Stimulated activated CD4-positive, alpha-beta T cell treated with anti-CD3 and anti-CD28 coated beads, TNF-alpha, amount 100 ng/mL, for 24 hours (primary cell): ENCODE results near the gene ZNF555.
"Not testable (repeated sequence)": the region's sequence is repeated elsewhere in the genome, so short reads cannot be mapped to it uniquely, and the experiment has no call there.

ENCODE experiments used
- DNase-seq, 3 experiments: peaks; one replicate each; pipeline ENCODE4 v3.0.0-alpha.2; 2020; ENCODE audit warnings: low read depth in 3 of 3

ZNF555 gene

GRCh38 chr19:2840794-2841791 is at the start of gene ZNF555:
Gene ZNF555 (plus strand): TSS chr19:2841475. CDS start chr19:2841573, 98 bp downstream.
- peak; percentile 95 to 98 (median 97) for DNase-seq

DNA sequence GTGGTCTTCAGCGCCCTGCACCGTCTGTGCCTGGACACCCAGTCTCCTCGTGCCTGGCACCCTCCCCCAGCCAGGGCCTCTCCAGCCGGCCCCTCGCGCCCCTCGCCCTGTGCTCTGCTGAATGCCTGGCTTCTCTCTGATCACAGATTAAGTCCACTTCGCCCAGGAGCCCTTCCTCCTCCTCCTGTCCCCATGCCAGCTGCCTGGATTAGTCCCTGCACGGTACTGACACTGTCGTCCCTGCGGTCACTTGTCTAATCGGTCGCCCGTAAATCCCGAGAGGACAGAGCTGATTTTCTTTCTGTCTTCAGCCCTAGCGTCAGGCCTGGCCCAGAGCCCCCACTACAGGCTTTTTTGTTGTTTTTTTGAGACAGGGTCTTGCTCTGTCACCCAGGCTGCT is 49.4 kb upstream of the ZNF555 start:
- no peak for DNase-seq

DNA sequence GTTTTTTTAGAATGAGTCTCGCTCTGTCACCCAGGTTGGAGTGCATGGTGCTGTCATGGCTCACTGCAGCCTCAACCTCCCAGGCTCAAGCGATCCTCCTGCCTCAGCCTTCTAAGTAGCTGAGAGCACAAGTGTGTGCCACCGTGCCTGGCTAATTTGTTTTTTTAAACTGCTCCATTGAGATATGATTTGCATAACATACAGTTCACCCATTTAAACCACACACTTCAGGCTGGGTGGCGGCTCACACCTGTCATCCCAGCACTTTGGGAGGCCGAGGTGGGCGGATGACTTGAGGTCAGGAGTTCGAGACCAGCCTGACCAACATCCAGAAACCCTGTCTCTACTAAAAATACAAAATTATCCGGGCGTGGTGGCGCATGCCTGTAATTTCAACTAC is 48.6 kb upstream of the ZNF555 start:
- not testable (repeated sequence) for DNase-seq

- DNase-seq, result no peak
Observed at GRCh38 chr19:2793126-2793525, 48.1 kb upstream of the ZNF555 start.

DNA sequence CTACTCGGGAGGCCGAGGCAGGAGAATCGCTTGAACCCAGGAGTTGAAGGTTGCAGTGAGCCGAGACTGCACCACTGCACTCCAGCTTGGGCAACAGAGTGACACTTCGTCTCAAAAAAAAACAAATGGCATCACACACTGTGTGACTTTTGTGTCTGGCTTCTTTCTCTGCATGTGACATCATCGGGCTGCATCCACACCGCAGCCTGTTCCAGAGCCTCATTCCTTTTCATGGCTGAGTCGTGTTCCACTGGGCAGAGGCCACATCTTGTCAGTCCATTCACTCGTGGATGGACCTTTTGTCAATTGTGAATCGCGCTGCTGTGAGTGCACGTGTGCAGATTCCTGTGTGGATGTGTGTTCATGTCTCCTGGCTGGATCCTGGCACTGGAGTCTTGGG is 47.7 kb upstream of the ZNF555 start:
- DNase-seq, result no peak

DNA sequence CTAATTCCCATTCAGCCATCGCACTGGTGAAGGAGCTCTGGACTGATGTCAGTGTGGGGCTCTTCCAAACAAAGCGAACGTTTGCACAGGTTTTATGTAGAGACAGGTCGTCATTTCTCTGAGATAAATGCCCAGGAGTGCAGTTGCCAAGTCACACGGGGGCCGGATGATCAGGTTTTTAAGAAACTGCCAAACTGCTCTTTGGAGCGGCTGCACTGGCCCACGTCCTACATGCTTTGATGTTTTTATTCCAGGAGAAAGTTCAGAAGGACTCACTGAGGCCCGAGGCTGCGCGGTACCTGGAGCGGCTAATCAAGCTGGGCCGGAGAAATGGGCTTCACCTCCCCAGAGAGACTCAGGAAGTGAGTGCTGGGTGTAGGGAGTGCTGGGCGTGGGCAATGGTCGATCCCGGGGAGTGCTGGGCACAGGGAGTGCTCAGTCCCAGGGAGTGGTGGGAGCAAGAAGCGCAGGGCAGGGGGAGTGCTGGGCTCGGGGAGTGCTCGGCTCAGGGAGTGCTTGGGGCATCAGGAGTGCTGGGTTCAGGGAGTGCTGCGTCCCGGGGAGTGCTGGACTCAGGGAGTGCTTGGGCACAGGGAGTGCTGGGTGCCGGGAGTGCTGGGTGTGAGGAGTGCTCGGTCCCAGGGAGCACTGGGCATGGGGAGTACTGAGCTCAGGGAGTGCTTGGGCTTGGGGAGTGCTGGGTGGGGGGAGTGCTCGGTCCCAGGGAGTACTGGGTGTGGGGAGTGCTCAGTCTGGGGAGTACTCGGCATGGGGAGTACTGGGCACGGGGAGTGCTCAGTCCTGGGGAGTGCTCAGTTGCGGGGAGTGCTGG is 45.2 kb upstream of the ZNF555 start:
- no peak for DNase-seq

DNA sequence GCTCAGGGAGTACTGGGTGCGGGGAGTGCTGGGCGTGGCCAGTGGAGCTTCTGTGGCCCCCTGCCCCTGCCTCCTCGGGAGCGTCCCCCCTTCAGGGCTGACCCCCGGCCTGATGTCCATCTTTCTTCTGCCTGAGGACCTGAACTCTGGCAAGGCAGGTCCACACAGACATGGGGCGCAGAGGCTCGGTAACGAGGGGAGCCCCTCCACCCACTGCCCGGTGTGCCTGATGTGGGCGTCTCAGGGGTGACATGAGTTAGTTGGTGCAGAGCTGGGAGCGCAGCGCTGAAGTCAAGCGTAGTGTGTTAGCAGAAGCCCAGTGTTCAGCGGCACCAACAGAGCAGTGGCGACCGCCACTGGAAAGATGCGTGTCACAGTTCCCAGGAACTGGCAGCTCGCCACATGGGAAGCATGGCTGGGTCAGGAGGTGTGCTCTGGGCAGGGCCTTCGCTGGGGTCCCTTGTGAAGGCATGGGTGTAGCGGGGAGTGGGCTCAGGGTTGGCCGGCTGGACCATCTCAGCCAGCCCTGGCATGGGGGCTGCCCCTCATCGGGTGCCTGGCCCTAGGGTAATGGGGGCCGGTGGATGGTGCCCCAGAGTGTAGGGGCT is 44.5 kb upstream of the ZNF555 start:
- no peak for DNase-seq

- no peak for DNase-seq
Observed at GRCh38 chr19:2797280-2797679, 44.0 kb upstream of the ZNF555 start.

DNA sequence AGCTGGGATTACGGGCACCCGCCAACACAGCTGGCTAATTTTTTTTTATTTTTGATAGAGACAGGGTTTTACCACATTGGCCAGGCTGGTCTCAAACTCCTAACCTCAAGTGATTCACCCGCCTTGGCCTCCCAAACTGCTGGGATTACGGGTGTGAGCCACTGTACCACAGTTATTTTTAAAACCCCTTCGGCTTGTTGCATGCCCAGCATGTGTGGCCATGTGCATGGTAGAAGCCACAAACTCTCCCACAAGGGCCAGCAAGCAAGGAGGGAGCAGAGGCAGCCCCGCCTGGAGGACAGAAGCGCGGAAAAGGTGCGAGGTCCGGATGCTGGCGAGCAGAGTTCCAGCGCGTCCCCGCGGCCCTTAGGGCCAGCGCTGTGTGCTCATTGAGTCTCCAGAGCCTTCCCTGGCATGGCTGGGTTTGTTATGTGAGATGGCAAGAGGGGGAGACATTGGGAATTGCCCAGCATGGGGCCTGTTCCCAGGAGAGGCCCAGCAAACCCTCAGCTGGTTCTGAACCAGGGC is 43.1 kb upstream of the ZNF555 start:
- no peak for DNase-seq

- no peak for DNase-seq
Observed at GRCh38 chr19:2798733-2799132, 42.5 kb upstream of the ZNF555 start.

- DNase-seq, result no peak
Observed at GRCh38 chr19:2799273-2800020, 41.8 kb upstream of the ZNF555 start.

DNA sequence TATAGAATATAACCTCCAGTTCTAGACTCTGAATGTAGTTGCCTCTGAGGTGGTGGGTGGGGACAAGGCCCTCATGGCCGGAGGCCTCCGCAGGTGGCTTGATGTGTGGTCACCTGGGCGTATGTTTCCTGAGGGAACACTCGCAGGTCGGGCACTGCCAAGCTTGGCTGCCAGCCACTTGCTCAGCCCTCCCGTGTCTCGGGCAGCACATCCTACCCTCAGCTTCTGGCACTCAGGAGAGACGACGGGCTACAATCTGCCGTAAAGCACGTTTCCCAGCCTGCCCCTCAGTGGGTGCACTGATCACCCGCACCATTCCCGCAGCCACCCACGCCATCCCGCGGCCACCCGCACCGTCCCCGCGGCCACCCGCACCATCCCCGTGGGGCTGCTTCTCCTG is 40.8 kb upstream of the ZNF555 start:
- DNase-seq, result no peak

- DNase-seq, result no peak
Observed at GRCh38 chr19:2802826-2803225, 38.4 kb upstream of the ZNF555 start.

GRCh38 chr19:2803486-2804155 is 37.7 kb upstream of the ZNF555 start:
- DNase-seq, result no peak

- no peak for DNase-seq
Observed at GRCh38 chr19:2804156-2805004, 36.9 kb upstream of the ZNF555 start.

- DNase-seq, result no peak
Observed at GRCh38 chr19:2805261-2805900, 35.9 kb upstream of the ZNF555 start.

GRCh38 chr19:2805991-2806649 is 35.2 kb upstream of the ZNF555 start:
- DNase-seq, result no peak

- no peak for DNase-seq
Observed at GRCh38 chr19:2806736-2807378, 34.4 kb upstream of the ZNF555 start.
